HCT116 (cell line): ENCODE measurements around the gene NFKBIL1.

Experiments
- ATF3 ChIP-seq: IDR thresholded peaks from 2 replicates; pipeline ENCODE4 v1.6.1; 2012
- CEBPB ChIP-seq: IDR thresholded peaks from 2 replicates; pipeline ENCODE4 v1.6.1; 2012; ENCODE audit warnings: low read depth
- CTCF ChIP-seq, 3 experiments: fragments of 200-600 bp in 1 of 3; sonication (generic) in 1 of 3; IDR thresholded peaks in 2 of 3; conservative IDR thresholded peaks in 1 of 3; 2 replicates each; pipeline ENCODE4 v1.5.1; 2012 to 2017; ENCODE audit warnings: low read depth in 2 of 3, low read length in 2 of 3, antibody characterized with exemption in 1 of 3, borderline replicate concordance in 1 of 3, control low read depth in 1 of 3, mild to moderate bottlenecking in 1 of 3, mixed read lengths in 1 of 3, mixed run types in 1 of 3, moderate library complexity in 1 of 3; ENCODE audit not compliant: insufficient read depth in 1 of 3
- JUND ChIP-seq: IDR thresholded peaks from 2 replicates; pipeline ENCODE4 v1.6.1; 2012
- POLR2AphosphoS5 ChIP-seq: IDR thresholded peaks from 2 replicates; pipeline ENCODE4 v1.6.1; 2011; ENCODE audit warnings: mild to moderate bottlenecking, low read depth, low read length, moderate library complexity
- RAD21 ChIP-seq: IDR thresholded peaks from 2 replicates; pipeline ENCODE4 v1.6.1; 2012; ENCODE audit warnings: low read depth, mild to moderate bottlenecking
- REST ChIP-seq: IDR thresholded peaks from 2 replicates; pipeline ENCODE4 v1.6.1; 2012; ENCODE audit warnings: low read depth
- ZFX ChIP-seq: fragments of 450-650 bp; IDR thresholded peaks from 2 replicates; pipeline ENCODE4 v1.6.1; 2017
- ZNF274 ChIP-seq: fragments of 200-500 bp; sonication (Bioruptor generic); IDR thresholded peaks from 2 replicates; pipeline ENCODE4 v1.6.1; 2014; ENCODE audit warnings: mild to moderate bottlenecking, low read depth, low read length, inconsistent platforms

- no peak for TF ChIP-seq POLR2AphosphoS5
- no peak for TF ChIP-seq CEBPB
- TF ChIP-seq ZFX = no peak
- TF ChIP-seq ATF3 = no peak
- TF ChIP-seq CTCF (IDR thresholded peaks at IDR 0.05 in 2 of 3, conservative IDR thresholded peaks at IDR 0.05 in 1 of 3; ENCODE audit: borderline replicate concordance in 1 of 3, insufficient read depth in 1 of 3, low read depth in 2 of 3, low read length in 2 of 3) = no peak
- no peak for TF ChIP-seq ZNF274
- TF ChIP-seq JUND = no peak
- no peak for TF ChIP-seq REST
- no peak for TF ChIP-seq RAD21
Observed at GRCh38 chr6:31580438-31580740, 33.0 kb downstream of the NFKBIL1 start.
